ENCODE data around the gene ZNF286A.
"Not testable (repeated sequence)": the region's sequence is repeated elsewhere in the genome, so short reads cannot be mapped to it uniquely, and the experiment has no call there.

DNA sequence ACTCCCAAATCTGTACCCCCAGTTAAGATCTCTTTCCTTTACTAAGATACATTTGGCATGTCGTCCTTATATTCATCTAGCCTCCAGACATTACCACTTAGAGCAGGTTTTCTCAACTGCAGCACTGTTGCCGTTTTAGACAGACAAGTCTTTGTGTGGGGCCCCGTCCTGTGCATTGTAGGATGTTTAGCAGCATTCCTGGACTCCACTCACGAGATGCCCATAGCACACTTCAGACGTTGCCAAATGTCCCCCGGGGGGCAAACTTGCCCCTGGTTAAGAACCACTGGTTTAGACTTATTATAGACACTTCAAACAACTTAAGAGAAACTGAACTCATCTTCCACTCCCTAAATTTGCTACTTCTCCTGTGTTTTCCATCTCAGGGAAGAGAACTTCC is 23.6 kb upstream of the ZNF286A start:
- not testable (repeated sequence) for TF ChIP-seq CTCF, POLR2A (IDR thresholded peaks at IDR 0.05)
